GM18517 (cell line): ENCODE measurements around the gene SPATA13.
"Not testable (repeated sequence)": the region's sequence is repeated elsewhere in the genome, so short reads cannot be mapped to it uniquely, and the experiment has no call there.

Experiments
- ATAC-seq: cut with Tn5 transposase; IDR thresholded peaks from one replicate; pipeline ENCODE4 v1.9.1; 2021; ENCODE audit warnings: mild to moderate bottlenecking, moderate library complexity; ENCODE audit not compliant: unreplicated experiment

SPATA13 gene

GRCh38 chr13:24192811-24193162, 32.3 kb downstream of the SPATA13 start:
- ATAC-seq: no peak

- no peak for ATAC-seq
These were observed 33.9 kb downstream of the SPATA13 start for GRCh38 chr13:24194447-24194846.

GRCh38 chr13:24195626-24196025, 35.1 kb downstream of the SPATA13 start:
- ATAC-seq: no peak

- no peak for ATAC-seq
These were observed 36.2 kb downstream of the SPATA13 start for GRCh38 chr13:24196593-24197197.

GRCh38 chr13:24199016-24199415, 38.5 kb downstream of the SPATA13 start:
- no peak for ATAC-seq

- ATAC-seq: no peak
These were observed 41.7 kb downstream of the SPATA13 start for GRCh38 chr13:24202215-24202614.

- ATAC-seq: no peak
These were observed 42.8 kb downstream of the SPATA13 start for GRCh38 chr13:24203273-24203672.

- ATAC-seq: peak; percentile 49
These were observed 43.3 kb downstream of the SPATA13 start for GRCh38 chr13:24203811-24204210.

- not testable (repeated sequence) for ATAC-seq
These were observed 44.6 kb downstream of the SPATA13 start for GRCh38 chr13:24205076-24205475.

- ATAC-seq: no peak
These were observed 47.5 kb downstream of the SPATA13 start for GRCh38 chr13:24207841-24208667.

- ATAC-seq: no peak
These were observed 48.6 kb downstream of the SPATA13 start for GRCh38 chr13:24209138-24209537.

- ATAC-seq: no peak
These were observed 51.7 kb downstream of the SPATA13 start for GRCh38 chr13:24212254-24212653.

- ATAC-seq: no peak
These were observed 52.2 kb downstream of the SPATA13 start for GRCh38 chr13:24212674-24213073.

- ATAC-seq: no peak
These were observed 53.4 kb downstream of the SPATA13 start for GRCh38 chr13:24213932-24214331.

GRCh38 chr13:24214528-24214927, 54.0 kb downstream of the SPATA13 start:
- no peak for ATAC-seq

GRCh38 chr13:24215126-24215525, 54.6 kb downstream of the SPATA13 start:
- ATAC-seq: peak; percentile 44

- no peak for ATAC-seq
These were observed 55.2 kb downstream of the SPATA13 start for GRCh38 chr13:24215732-24216131.

- no peak for ATAC-seq
These were observed 55.7 kb downstream of the SPATA13 start for GRCh38 chr13:24216176-24216575.

GRCh38 chr13:24216779-24217178, 56.3 kb downstream of the SPATA13 start:
- not testable (repeated sequence) for ATAC-seq

GRCh38 chr13:24217601-24218281, 57.2 kb downstream of the SPATA13 start:
- ATAC-seq: peak; percentile 49

GRCh38 chr13:24218338-24218737, 57.8 kb downstream of the SPATA13 start:
- ATAC-seq: no peak

GRCh38 chr13:24218977-24219376, 58.5 kb downstream of the SPATA13 start:
- ATAC-seq: no peak
